Tibial nerve (tissue), 4 donors: Measurements from ENCODE around the gene GFRA4. TPM values are rescaled to one million over a fixed set of nuclear protein-coding genes. Genes with fewer than 3 reads are reported as not detected.

Source experiments
- DNase-seq, 2 donors: peaks; one replicate each; pipeline ENCODE4 v3.0.0-alpha.2; 2019; ENCODE audit warnings: low spot score in 2 of 2
- H3K27ac ChIP-seq, 4 donors: fragments of 200-600 bp; sonication (generic) in 3 of 4; one replicate each; pipeline ENCODE4 v1.5.1; 2017 to 2019; ENCODE audit warnings: mild to moderate bottlenecking in 1 of 4
- H3K27me3 ChIP-seq, 2 donors: fragments of 200-600 bp; sonication (generic) in 1 of 2; one replicate each; pipeline versions ENCODE4 v1.5.1 to v1.6.0; 2017 to 2019
- H3K36me3 ChIP-seq, 3 donors: fragments of 200-600 bp; sonication (generic); one replicate each; pipeline ENCODE4 v1.5.1; 2018 to 2019
- H3K4me1 ChIP-seq, 4 donors: fragments of 200-600 bp; sonication (generic) in 3 of 4; one replicate each; pipeline ENCODE4 v1.5.1; 2017 to 2019
- H3K4me3 ChIP-seq, 4 donors: fragments of 200-600 bp; sonication (generic) in 3 of 4; one replicate each; pipeline ENCODE4 v1.5.1; 2017 to 2019; ENCODE audit warnings: mild to moderate bottlenecking in 1 of 4, moderate library complexity in 1 of 4
- H3K9me3 ChIP-seq, 4 donors: fragments of 200-600 bp; sonication (generic) in 3 of 4; one replicate each; pipeline ENCODE4 v1.5.1; 2017 to 2019
- CTCF ChIP-seq, 5 experiments: fragments of 200-600 bp in 3 of 5; fragments of 450-650 bp in 2 of 5; sonication (generic) in 3 of 5; IDR thresholded peaks; one replicate each; pipeline ENCODE4 v1.5.1; 2016 to 2019; ENCODE audit warnings: antibody characterized with exemption in 5 of 5, mild to moderate bottlenecking in 3 of 5, moderate library complexity in 2 of 5
- EP300 ChIP-seq, 2 donors: sonication (generic); formaldehyde crosslinking; IDR thresholded peaks; one replicate each; pipeline ENCODE4 v1.6.1; 2017; ENCODE audit warnings: antibody characterized with exemption in 2 of 2, mild to moderate bottlenecking in 1 of 2
- POLR2A ChIP-seq, 2 donors: fragments of 450-650 bp; IDR thresholded peaks; one replicate each; pipeline ENCODE4 v1.6.1; 2017; ENCODE audit warnings: antibody characterized with exemption in 2 of 2, mild to moderate bottlenecking in 2 of 2, moderate library complexity in 2 of 2
- WGBS, 2 donors: methylation state at CpG; one replicate each; pipeline ENCODE4 v1.1.5; 2018; 5-methylcytosine and 5-hydroxymethylcytosine counted together
- total RNA-seq, 4 donors: library from RNA; depleted of rRNA; stranded (reverse); fragments of >200 nt; gene quantifications; one replicate each; pipeline ENCODE4 v1.1.0, GENCODE V29; 2016

Gene GFRA4
- total RNA-seq, result not detected

- WGBS, 2 donors, result 61 to 72% methylated on average over 19 of the region's 19 CpGs
- no peak within 1 kb of the TSS for H3K27ac ChIP-seq
- no peak for TF ChIP-seq CTCF (IDR thresholded peaks at IDR 0.05)
- TF ChIP-seq EP300 (IDR thresholded peaks at IDR 0.05), result no peak
- TF ChIP-seq POLR2A (IDR thresholded peaks at IDR 0.05), result no peak
- peaks cover 0 to 11% (median 4%) of the 10 kb centered on the region in 4 donors for H3K4me1 ChIP-seq
- H3K36me3 ChIP-seq, result peaks cover 0 to 1% (median 0%) of the 10 kb centered on the region in 3 donors
- no peak for DNase-seq
- H3K9me3 ChIP-seq, result no peaks in the 10 kb centered on the region
- no peak within 1 kb of the TSS for H3K4me3 ChIP-seq
- peaks cover 0 to 48% of the 10 kb centered on the region in 2 donors for H3K27me3 ChIP-seq
These were observed at the start of gene GFRA4 for GRCh38 chr20:3663031-3663701. Gene GFRA4, minus strand, starts transcription at chr20:3663399. Its CDS starts 0 bp downstream, at chr20:3663399.

GRCh38 chr20:3712279-3712873 is 49.2 kb upstream of the GFRA4 start, which contains the start of gene SIGLEC1:
Gene SIGLEC1, minus strand, starts transcription at chr20:3712600. Its CDS starts 5,472 bp downstream, at chr20:3707128.
- TF ChIP-seq POLR2A (IDR thresholded peaks at IDR 0.05), result no peak
- TF ChIP-seq EP300 (IDR thresholded peaks at IDR 0.05), result peak in 1 of 2 donors; percentile 74
- no peak for TF ChIP-seq CTCF (IDR thresholded peaks at IDR 0.05)
- Histone ChIP-seq H3K27ac (no peak within 1 kb of the TSS), H3K27me3 (no peaks in the 10 kb centered on the region), H3K4me3 (peak within 1 kb of the TSS in 1 of 4 donors; percentile 26), H3K9me3 (no peaks in the 10 kb centered on the region), H3K36me3 (no peaks in the 10 kb centered on the region), H3K4me1 (peaks cover 0 to 17% (median 0%) of the 10 kb centered on the region in 4 donors)
- WGBS, 2 donors, result 77 to 84% methylated on average over 9 to 14 of the region's 15 CpGs
- peak; percentile 39 to 46 for DNase-seq

- Histone ChIP-seq H3K4me1 (peaks cover 0 to 17% (median 0%) of the 10 kb centered on the region in 4 donors), H3K9me3 (no peaks in the 10 kb centered on the region), H3K4me3 (peak overlapping the region in 1 of 4 donors; percentile 26), H3K27ac (no peak overlapping the region), H3K36me3 (no peaks in the 10 kb centered on the region), H3K27me3 (no peaks in the 10 kb centered on the region)
- no peak for DNase-seq
- TF ChIP-seq EP300 (IDR thresholded peaks at IDR 0.05), result no peak
- TF ChIP-seq CTCF (IDR thresholded peaks at IDR 0.05), result no peak
- TF ChIP-seq POLR2A (IDR thresholded peaks at IDR 0.05), result no peak
- WGBS, 2 donors, result 71 to 78% methylated on average over 4 of the region's 4 CpGs
These were observed 48.3 kb upstream of the GFRA4 start for GRCh38 chr20:3711484-3711941.

GRCh38 chr20:3710703-3711483 is 47.7 kb upstream of the GFRA4 start:
- DNase-seq, result peak; percentile 68 to 88
- Histone ChIP-seq H3K27me3 (no peaks in the 10 kb centered on the region), H3K9me3 (no peaks in the 10 kb centered on the region), H3K36me3 (no peaks in the 10 kb centered on the region), H3K4me3 (peak overlapping the region in 1 of 4 donors; percentile 26), H3K27ac (no peak overlapping the region), H3K4me1 (peaks cover 0 to 17% (median 0%) of the 10 kb centered on the region in 4 donors)
- 25 to 26% methylated on average over 16 to 17 of the region's 18 CpGs for WGBS, 2 donors
- TF ChIP-seq EP300 (IDR thresholded peaks at IDR 0.05) (no peak), POLR2A (IDR thresholded peaks at IDR 0.05) (no peak), CTCF (IDR thresholded peaks at IDR 0.05) (peak; percentile 92 to 98 (median 96))
